SHP77 (cell line): Measurements from ENCODE around the gene PARD3.

ENCODE experiments used
- DNase-seq, 2 experiments: peaks; one replicate each; lab custom pipeline; 2025; lab: John Stamatoyannopoulos, UW

The PARD3 gene

DNA sequence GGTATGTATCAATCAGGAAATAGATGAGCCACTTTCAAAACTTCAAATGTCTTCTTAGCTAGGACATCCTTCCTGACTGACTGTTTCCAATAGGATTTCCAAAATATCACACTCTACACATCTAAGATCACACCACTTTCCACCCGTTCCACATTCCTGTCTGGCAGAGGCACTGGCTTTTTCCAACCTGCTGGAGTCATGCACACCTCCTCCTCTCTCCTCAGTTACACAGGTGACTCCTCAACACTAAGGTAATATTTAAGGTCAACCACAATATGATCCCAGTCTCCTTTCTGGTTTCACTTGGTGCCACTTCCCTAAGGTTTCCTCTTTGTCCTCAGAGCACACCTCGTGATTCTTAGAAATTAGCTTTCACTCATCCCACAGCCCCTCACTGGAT lies 196.5 kb downstream of the PARD3 start:
- DNase-seq, result no peak

- no peak for DNase-seq
Measured at GRCh38 chr10:34615770-34616169, 199.3 kb downstream of the PARD3 start.

DNA sequence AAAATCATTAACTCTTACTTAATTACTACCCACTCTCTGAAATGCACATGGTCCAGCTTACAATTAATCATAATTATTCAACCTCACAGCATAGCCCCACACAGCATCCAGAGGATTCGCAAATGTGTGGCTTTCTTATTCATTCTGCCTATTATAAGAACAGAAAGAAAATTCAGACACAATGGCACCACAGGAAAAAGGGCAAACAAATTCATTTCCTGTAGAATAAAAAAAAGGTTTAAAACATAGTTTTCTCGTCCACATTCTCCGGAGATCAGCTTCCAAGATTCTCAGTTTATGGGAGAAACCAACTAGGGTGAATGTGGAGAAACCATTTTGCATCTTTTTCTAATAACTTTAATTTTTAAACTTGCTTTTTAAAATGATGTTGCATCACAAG lies 201.6 kb downstream of the PARD3 start:
- no peak for DNase-seq

GRCh38 chr10:34612938-34613337 lies 202.2 kb downstream of the PARD3 start:
- no peak for DNase-seq

DNA sequence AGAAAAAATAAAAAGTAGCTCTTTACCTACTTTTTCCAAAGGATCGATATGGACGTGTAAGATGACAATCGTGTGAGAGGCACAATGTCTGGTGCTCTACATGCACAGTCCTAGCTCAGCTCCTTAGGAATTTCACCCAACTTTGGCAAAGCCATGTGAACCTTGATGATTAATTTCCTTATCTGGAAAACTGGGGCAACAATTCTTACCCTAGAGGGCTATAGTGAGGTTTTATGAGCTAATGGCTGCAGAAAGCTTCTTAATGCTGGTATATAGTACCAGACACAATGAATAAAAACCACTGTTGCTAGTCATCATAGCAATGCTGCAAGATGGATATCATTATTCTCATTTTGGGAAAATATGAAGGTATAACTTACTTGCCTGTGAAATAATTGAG lies 202.7 kb downstream of the PARD3 start:
- no peak for DNase-seq

- no peak for DNase-seq
Measured at GRCh38 chr10:34609287-34609940, 205.7 kb downstream of the PARD3 start.

DNA sequence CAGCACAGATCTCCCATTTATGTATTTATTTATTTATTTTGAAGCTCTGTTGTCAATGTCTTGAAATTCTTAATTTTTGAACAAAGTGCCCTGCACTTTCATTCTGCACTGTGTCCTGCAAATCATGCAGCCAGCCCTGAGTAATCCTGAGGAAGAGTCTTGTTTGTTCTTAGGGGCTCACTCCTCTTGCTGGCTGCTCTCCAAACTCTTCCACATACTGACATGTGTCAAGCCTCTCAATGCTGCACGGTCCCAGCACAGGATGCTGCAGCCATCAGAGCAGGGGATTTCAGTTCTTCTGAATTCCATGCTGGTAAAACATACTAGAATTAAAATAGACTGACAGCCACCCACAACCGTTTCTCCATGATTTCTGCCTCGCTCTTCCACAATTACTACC lies 207.2 kb downstream of the PARD3 start:
- peak; percentile 17 to 44 for DNase-seq

DNA sequence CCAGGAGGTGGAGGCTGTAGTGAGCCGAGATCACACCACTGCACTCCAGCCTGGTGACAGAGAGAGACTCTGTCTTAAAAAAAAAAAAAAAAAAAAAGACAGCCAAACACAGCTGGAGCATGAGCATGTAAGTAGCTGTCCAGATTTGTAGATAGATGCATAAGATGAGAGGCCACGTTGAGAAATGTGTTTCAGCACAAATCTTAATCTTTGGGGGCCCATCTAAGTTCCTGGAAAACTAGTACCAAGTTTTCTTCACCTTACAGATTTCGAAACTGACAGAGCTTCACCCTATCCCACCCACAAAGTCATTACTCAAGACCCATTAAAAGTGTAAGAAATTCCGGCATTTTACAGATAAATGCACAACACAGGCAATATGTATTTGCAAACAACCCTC lies 208.2 kb downstream of the PARD3 start:
- DNase-seq, result no peak

- DNase-seq, result no peak
Measured at GRCh38 chr10:34602478-34602877, 212.6 kb downstream of the PARD3 start.

- DNase-seq, result no peak
Measured at GRCh38 chr10:34601691-34602090, 213.4 kb downstream of the PARD3 start.

- DNase-seq, result no peak
Measured at GRCh38 chr10:34599026-34599795, 215.9 kb downstream of the PARD3 start.

GRCh38 chr10:34596351-34596750 lies 218.7 kb downstream of the PARD3 start:
- DNase-seq, result no peak

DNA sequence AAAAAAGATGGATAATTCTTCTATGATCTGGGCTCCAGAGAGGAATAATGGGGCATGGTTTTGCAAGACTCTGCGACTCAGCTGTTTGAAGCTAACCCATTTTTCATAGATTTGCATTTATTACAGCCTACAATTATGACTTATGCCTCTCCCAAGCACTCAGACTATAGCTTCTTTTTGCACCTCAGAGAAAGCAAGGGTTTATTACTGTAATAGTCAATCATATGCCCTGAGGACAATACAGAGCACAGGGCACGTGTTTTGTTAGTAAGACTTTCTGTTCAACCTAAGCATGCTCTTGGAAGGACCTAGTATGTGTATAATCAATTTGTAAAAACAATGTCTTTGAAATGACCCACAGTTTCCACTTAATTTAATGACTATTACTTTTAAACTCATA lies 221.2 kb downstream of the PARD3 start:
- no peak for DNase-seq

DNA sequence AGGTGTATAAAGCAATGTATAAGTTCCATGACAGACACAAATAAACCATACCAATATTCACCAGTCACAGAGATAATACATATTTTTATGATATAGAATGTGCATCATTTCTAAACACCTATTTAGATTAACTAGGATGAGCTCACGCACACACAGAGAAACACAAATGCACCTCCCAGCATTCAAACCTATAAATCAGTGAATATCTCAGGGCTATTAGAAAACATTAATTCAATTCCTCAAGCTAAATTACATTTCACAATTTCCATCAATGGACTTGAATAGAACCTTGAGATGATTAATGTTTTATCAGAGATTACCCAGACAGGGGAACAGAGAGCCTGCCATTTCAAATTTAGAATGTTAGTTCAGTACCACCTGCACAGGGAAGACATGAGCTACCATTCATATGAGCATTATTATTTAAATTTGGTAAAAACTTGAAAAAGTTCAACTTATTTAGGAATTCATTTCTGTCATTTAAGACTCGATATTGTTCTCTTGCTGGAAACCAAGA lies 221.7 kb downstream of the PARD3 start:
- DNase-seq, result no peak

DNA sequence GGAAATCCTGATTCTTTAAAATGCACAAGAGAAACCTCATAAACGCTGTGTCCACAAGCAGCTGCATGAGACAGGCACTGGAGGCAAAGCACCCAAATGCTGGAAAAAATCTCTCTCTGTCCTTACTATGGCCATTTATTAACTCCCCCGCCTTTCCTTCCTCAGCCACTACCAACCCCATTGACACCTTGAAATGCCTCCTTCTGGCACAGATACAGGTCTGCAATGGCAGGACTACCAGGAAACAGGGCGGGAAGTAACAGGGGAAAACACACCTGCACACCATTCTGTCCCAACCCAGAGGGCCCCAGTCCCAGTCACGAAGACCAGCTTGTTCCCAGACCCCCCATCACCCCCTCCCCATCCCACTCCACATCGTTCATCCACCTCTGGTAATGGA lies 224.3 kb downstream of the PARD3 start:
- no peak for DNase-seq

- DNase-seq, result no peak
Measured at GRCh38 chr10:34589275-34589674, 225.8 kb downstream of the PARD3 start.

DNA sequence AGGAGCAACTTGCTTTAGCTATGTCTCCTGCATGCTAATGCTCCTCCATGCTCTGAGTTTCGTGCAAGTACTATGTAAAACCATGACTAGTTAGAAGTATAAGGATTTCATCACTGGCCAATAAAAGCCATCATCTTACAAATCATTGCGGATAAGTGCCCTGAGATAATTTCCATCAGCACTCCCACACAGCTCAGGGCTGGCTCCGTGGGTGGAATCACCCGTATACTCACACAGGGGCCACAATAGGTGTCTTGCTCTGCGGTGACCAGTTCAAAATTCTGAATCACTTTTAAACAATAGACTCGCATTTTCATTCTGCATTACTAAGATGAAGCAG lies 227.4 kb downstream of the PARD3 start:
- no peak for DNase-seq

GRCh38 chr10:34587002-34587679 lies 228.0 kb downstream of the PARD3 start:
- DNase-seq, result no peak

DNA sequence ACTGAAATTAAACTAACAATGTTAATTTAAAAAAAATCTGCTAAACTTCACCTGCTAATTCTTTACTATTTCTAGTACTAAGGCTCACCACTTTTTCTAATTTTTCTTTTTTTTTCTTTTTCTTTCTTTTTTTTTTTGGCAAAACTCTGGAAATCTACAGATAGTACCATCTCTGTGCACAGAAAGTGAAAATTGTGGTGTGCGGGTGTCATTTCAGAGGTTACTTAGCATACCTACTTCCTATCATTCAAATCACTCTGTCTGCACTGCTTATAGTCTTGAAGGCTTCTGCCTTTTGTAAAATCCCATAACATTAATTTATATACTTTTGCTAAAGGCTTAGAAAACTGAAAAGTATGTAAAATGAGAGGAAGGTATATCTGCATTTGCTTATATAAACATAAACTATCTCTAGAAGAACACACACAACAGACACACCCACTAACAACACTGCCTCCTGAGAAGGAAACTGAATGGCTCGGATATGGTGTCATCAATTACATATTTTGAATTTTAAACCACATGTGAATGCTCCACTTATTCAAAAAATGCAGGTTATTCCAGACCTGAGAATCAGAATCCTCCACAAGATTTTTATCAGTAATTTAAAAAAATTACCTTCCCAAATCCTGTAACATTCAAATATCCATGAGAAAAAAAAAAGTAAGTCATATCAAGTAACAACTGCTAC lies 229.5 kb downstream of the PARD3 start:
- DNase-seq, result no peak

- no peak for DNase-seq
Measured at GRCh38 chr10:34584164-34584563, 230.9 kb downstream of the PARD3 start.

DNA sequence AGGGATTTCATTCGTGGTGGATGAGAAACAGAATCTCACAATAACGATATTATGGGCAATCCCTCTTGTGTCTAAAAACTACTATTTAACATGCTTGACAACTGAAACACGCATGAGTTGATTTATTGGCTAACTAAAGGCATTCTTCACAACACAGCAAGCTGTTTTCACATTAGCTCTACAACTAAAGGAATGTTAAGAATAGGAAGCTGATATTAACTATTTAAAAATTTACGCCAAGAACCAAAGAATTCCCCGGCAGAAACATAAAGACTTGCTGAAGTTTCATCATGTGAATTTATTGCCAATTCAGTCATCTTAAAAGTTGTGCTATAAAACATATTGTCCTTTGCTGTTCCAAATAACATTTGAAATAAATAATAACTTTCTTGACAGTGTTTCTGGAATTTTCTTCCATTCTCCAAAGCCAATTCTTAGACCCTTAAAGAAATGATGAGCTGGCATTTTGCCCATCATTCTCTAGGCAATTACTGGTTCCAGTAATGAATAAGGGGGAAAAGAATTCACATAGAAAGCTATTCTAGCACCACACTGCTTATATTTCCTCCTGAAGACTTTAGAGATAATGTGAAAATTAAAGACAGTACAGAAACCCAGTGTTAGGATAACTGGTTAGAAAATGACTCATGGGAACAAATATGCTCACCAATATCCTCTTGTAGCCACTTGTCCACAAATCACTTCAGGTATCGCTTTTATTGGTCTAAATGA lies 233.1 kb downstream of the PARD3 start:
- no peak for DNase-seq

DNA sequence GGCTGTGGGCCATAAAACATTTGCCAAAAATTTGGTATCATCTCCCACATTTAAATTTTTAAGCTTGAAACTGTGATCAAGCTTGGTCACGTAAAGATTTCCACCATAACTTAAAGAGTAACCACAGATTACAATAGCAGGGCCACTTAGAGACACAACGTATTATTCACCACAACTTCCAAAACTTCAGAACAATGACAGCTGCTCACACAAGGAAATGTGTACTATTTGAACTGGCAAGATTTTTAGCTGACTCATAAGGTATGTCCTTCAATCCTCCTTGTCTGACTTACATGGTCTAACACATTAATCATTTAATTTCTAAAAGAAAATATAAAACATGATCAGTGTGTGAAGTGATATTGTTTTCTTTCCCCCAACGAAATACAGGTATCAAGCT lies 234.5 kb downstream of the PARD3 start:
- no peak for DNase-seq
